Activated CD4-positive, alpha-beta T cell treated with anti-CD3 and anti-CD28 coated beads for 48 hours (primary cell): ENCODE data around the gene ENOPH1.
"Not testable (repeated sequence)": the region's sequence is repeated elsewhere in the genome, so short reads cannot be mapped to it uniquely, and the experiment has no call there.

Experiments used
- DNase-seq: peaks from one replicate; pipeline ENCODE4 v3.0.0-alpha.2; 2020

Gene ENOPH1

DNA sequence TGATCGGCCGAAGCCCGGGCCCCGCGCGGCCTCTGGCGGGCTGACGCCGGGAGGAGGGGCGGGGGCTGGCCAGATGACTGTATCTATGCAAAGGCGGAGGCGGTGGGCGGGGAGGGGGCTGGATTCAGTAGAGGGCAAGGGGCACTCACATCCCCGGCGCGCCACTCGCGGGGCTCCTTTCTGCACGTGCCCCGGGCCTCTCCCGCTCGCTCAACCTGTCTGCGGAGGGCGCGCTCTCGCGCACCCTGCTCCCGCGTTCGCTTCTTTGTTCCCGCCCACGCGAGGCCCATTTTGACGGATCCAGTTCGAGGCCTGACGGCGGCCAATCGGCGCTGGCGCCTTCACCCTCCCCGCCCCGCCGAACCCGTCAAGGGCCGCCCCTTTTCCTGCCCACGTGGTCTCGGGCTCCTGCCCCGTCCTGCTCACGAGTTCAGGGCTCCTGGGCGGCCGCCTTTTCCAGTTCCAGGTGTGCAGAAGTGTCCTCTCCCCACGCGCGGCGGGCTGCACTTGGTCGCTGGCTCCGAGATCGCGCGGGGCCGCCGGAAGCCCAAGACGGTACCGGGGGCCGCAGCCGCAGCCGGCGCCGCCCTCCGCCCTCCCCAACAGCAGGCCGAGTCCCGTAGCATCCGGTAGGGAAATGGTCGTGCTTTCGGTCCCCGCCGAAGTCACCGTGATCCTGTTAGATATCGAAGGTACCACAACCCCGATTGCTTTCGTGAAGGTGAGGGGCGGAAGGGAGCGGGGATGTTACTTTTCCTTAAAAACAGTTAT, at the start of gene ENOPH1, which contains the start of gene HNRNPDL:
Gene ENOPH1, plus strand, starts transcription at position 398 of the 771 bp plus-strand sequence. Its CDS starts 240 bp downstream, at position 638.
Gene HNRNPDL, minus strand, starts transcription at position 270 of the 771 bp plus-strand sequence. CDS start 772 bp downstream, outside the sequence.
- peak; percentile 100 for DNase-seq

GRCh38 chr4:82380831-82381230, 49.6 kb upstream of the ENOPH1 start:
- no peak for DNase-seq

GRCh38 chr4:82381235-82381634, 49.2 kb upstream of the ENOPH1 start:
- DNase-seq = no peak

GRCh38 chr4:82381661-82382296, 48.6 kb upstream of the ENOPH1 start:
- DNase-seq = no peak

- DNase-seq = no peak
Observed at GRCh38 chr4:82382751-82383150, 47.6 kb upstream of the ENOPH1 start.

DNA sequence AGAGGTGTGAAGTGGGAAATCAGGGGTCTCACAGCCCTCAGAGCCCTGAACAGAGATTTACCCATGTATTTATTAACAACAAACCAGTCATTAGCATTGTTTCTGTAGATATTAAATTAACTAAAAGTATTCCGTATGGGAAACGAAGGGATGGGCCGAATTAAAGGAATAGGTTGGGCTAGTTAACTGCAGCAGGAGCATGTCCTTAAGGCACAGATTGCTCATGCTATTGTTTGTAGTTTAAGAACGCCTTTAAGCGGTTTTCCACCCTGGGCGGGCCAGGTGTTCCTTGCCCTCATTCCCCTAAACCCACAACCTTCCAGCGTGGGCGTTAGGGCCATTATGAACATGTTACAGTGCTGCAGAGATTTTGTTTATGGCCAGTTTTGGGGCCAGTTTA, 44.1 kb upstream of the ENOPH1 start:
- DNase-seq = not testable (repeated sequence)

GRCh38 chr4:82388405-82388804, 42.0 kb upstream of the ENOPH1 start:
- no peak for DNase-seq

DNA sequence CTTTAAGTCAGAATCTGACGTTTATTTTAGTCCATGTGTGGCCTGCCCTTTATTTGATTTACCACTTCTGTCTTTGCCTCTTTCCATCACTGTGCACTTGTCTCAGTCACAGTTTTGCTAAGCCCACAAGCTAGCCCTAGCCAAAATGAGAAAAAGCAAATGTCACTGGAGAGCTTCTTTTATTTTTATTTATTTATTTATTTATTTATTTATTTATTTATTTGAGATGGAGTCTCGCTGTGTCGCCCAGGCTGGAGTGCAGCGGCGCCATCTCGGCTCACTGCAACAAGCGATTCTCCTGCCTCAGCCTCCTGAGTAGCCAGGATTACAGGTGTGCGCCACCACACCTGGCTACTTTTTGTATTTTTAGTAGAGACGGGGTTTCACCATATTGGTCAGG, 40.3 kb upstream of the ENOPH1 start:
- DNase-seq = not testable (repeated sequence)

GRCh38 chr4:82394896-82395295, 35.5 kb upstream of the ENOPH1 start:
- no peak for DNase-seq

DNA sequence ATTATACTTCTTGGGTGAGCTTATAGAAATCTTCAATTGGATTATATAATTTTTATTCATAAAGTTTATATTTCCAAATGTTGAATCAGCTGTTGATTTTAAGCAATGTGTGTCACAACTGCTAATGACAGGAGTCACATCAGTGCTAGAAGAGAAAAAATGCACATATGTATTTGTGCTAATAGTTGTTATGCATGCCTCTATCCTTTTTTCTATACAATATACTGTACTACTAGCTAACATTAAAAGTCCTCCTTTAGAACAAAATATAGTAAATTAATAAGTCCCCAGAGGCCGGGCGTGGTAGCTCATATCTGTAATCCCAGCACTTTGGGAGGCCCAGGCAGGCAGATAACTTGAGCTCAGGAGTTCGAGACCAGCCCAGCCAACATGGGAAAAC, 32.9 kb upstream of the ENOPH1 start:
- no peak for DNase-seq

DNA sequence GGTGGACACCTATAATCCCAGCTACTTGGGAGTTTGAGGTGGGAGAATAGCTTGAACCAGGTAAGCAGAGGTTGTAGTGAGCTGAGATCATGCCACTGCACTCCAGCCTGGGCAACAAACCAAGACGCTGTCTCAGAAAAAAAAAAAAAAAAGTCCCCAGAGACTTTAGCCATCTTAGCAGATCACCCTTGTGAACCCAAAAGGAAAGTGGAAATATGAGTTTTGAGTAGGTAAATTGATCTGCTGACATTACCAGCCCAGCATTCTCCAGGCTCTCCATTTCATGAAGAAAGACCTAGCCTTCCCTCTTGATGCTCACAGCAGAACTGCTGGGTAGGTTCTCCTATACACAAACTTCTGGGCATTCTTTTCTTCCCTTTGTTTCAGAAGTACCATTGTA, 32.1 kb upstream of the ENOPH1 start:
- no peak for DNase-seq

DNA sequence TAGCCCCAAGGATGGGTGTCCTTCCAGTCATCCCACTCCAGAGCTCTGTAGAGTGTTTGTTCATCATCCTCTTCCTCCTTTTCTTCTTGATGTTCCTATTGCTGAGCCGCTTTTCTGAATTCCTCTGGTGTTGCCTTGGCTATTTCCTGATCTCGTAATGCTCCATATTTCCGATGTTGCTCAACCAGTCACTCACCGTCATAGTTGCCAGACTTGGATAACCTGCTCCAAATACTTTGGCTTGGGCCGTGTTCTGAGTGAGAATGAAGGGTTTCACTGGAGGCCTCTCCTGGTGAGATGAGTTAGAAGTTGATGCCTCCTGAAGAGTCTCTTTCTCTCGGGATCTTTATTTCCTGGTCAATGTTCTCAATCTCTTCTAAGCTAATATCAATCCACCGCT, 28.8 kb upstream of the ENOPH1 start:
- no peak for DNase-seq

- DNase-seq = no peak
Observed at GRCh38 chr4:82402196-82402775, 28.1 kb upstream of the ENOPH1 start.

DNA sequence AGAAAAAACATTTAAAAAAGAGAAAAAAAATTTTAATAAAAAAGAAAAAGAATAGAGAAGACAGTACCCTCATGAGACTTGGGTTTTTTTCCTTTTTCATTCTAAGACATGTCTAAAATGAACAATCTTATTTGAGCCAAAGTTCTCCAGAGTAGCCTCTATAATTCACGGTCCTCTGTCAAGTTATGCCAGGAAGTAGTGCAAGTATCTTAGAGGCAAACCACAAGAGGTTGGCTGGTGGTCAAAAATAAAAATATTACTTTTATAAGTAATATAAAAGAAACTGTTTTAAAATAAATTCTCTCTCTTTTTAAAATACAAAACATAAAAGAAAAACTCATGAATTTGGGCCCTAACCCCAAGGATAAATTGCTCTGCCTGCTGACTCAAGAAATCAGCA, 26.7 kb upstream of the ENOPH1 start:
- no peak for DNase-seq

DNA sequence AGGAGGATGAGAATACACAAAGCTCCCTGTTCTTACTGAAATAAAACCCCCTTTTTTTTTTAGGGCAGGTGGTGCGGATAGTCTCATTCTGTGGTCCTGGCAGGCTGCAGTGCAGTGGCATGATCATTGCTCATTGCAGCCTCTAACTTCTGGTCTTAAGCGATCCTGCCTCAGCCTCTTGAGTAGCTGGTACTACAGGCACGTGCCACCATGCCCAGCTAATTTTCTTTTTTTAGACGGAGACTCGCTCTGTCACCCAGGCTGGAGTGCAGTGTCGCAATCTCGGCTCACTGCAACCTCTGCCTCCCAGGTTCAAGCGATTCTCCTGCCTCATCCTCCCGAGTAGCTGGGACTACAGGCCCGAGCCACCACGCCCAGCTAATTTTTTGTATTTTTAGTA, 15.3 kb upstream of the ENOPH1 start:
- DNase-seq = not testable (repeated sequence)

GRCh38 chr4:82415922-82416365, 14.4 kb upstream of the ENOPH1 start:
- DNase-seq = no peak

DNA sequence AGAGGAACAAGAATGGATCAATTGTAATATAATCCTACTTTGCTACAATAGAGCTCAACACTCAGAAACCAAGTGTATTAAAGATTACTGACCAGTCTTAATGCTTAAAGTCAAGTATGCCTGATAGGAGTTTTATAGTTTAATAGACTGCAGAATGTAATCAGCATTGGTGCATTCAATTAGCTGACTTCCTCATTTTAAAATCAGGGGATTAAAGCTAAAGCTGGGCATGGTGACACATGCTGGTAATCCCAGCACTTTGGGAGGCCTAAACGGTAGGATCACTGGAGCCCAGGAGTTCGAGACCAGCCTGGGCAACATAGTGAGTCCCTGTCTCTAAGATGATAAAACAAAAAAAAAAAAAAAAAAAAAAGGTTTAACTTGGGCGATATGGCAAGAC, 10.9 kb upstream of the ENOPH1 start:
- DNase-seq = no peak

DNA sequence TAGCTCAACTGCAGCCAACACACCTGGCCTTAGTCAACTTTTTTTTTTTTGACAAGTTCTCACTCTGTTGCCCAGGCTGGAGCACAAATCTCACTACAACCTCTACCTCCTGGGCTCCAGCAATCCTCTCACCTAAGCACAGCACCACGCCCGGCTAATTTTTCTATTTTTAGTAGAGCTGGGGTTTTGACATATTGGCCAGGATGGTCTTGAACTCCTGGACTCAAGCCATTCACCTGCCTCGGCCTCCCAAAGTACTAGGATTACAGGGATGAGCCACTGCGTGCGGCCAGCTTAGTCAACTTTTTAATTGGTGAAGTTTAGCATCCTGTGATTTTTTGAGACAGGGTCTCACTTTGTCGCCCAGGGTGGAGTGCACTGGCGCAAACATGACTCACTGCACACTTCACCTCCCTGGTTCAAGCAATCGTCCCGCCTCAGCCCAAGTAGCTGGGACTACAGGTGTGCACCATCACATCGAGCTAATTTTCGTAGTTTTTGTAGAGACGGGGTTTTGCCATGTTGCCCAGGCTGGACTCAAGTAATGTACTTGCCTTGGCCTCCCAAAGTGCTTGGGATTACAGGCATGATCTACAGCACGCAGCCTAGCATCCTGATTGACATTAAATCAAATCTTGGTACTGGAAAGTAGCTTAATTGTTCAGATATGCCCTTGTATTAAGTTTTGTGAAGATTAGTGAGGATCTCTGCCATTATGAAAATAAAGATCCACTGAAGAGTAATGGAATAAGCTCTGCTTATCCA, 8.4 kb upstream of the ENOPH1 start:
- DNase-seq = peak; percentile 32

GRCh38 chr4:82422616-82423015, 7.8 kb upstream of the ENOPH1 start:
- DNase-seq = no peak

- DNase-seq = no peak
Observed at GRCh38 chr4:82423245-82424054, 6.9 kb upstream of the ENOPH1 start.

GRCh38 chr4:82425478-82425877, 4.9 kb upstream of the ENOPH1 start:
- DNase-seq = no peak

DNA sequence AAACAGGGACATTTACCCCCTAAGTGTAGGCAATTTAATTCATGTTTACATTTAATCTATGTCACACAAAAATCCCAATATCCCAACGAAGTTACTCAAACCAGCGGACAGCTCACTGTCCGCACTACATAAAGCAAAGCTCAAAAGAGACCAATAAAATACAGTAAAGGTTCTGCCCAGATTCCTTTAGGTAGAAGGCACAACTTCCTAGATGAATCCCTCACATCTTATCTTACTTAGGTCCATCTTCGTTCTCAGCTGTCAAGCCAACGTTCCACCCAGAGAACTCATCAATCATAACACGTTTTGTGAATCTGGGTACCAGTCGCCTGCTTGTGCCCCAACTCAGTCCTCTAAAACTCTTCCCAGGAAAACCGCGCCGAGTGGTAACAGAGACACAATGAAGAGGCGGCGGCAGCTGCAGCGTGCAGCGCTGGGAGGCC, 1.8 kb upstream of the ENOPH1 start:
- no peak for DNase-seq
